Sigmoid colon (tissue), 7 donors: ENCODE results near the gene MAGI2. TPM values are rescaled to one million over a fixed set of nuclear protein-coding genes. Genes with fewer than 3 reads are reported as not detected.

Source experiments
- DNase-seq: peaks from one replicate; pipeline ENCODE4 v3.0.0-alpha.2; 2019
- H3K27ac ChIP-seq, 4 donors: fragments of 200-600 bp; sonication (generic); one replicate each; pipeline ENCODE4 v1.5.1; 2016 to 2019; ENCODE audit warnings: mild to moderate bottlenecking in 1 of 4
- H3K27me3 ChIP-seq, 3 donors: fragments of 200-600 bp; sonication (generic); one replicate each; pipeline ENCODE4 v1.5.1; 2019; ENCODE audit warnings: mild to moderate bottlenecking in 1 of 3
- H3K36me3 ChIP-seq, 4 donors: fragments of 200-600 bp; sonication (generic); one replicate each; pipeline ENCODE4 v1.5.1; 2016 to 2019
- H3K4me1 ChIP-seq, 4 donors: fragments of 200-600 bp; sonication (generic); one replicate each; pipeline ENCODE4 v1.5.1; 2017 to 2019
- H3K4me3 ChIP-seq, 4 donors: fragments of 200-600 bp; sonication (generic); one replicate each; pipeline ENCODE4 v1.5.1; 2017 to 2019; ENCODE audit warnings: mild to moderate bottlenecking in 2 of 4, moderate library complexity in 1 of 4
- H3K9me3 ChIP-seq, 4 donors: fragments of 200-600 bp in 3 of 4; sonication (generic) in 3 of 4; one replicate each; pipeline versions ENCODE4 v1.5.1 to v1.6.1; 2013 to 2019
- CTCF ChIP-seq, 4 experiments: fragments of 450-650 bp in 3 of 4; fragments of 200-600 bp in 1 of 4; IDR thresholded peaks; one replicate each; pipeline ENCODE4 v1.5.1; 2016 to 2019; ENCODE audit warnings: antibody characterized with exemption in 4 of 4, mild to moderate bottlenecking in 3 of 4, moderate library complexity in 2 of 4
- EP300 ChIP-seq, 4 donors: sonication (generic); formaldehyde crosslinking; IDR thresholded peaks; one replicate each; pipeline ENCODE4 v1.6.1; 2017; ENCODE audit warnings: antibody characterized with exemption in 4 of 4
- POLR2A ChIP-seq, 2 donors: fragments of 450-650 bp; IDR thresholded peaks; one replicate each; pipeline ENCODE4 v1.6.1; 2016; ENCODE audit warnings: antibody characterized with exemption in 2 of 2, mild to moderate bottlenecking in 2 of 2, moderate library complexity in 2 of 2
- POLR2AphosphoS5 ChIP-seq, 4 donors: sonication (generic); formaldehyde crosslinking; IDR thresholded peaks; one replicate each; pipeline ENCODE4 v1.6.1; 2017; ENCODE audit warnings: antibody characterized with exemption in 4 of 4
- WGBS, 2 donors: extraction: QIAGEN DNeasy Blood & Tissue Kit; methylation state at CpG; one replicate each; pipeline ENCODE4 v1.1.7; 2013; 5-methylcytosine and 5-hydroxymethylcytosine counted together
- intact Hi-C: fragments of 100-400 bp; cut with DNase I; formaldehyde crosslinking; loops from one replicate; pipeline ENCODE4 v1.15.1; 2023
- polyA plus RNA-seq, 3 donors: library from polyadenylated mRNA; stranded (reverse); fragments of 200-250 nt; gene quantifications; one replicate each; pipeline ENCODE4 v1.2.3, GENCODE V29; 2013
- total RNA-seq, 4 donors: library from RNA; depleted of rRNA; stranded (reverse); fragments of >200 nt; gene quantifications; one replicate each; pipeline ENCODE4 v1.1.0, GENCODE V29; 2016
- donor health status: healthy with polysubstance abuse.
- donor health status: Bipolar disorder and iron deficiency.
- donor health status: healthy.

MAGI2 gene
- total and polyA plus RNA-seq, 7 donors, result 0.69 to 26.9 (median 14.7) TPM

GRCh38 chr7:79461660-79462059 is 8.2 kb upstream of the MAGI2 start:
- Histone ChIP-seq H3K36me3 (peaks cover 0 to 24% (median 0%) of the 10 kb centered on the region in 4 donors), H3K9me3 (no peaks in the 10 kb centered on the region), H3K4me1 (peaks cover 0 to 6% (median 4%) of the 10 kb centered on the region in 4 donors), H3K4me3 (no peak overlapping the region), H3K27ac (no peak overlapping the region), H3K27me3 (no peaks in the 10 kb centered on the region)
- WGBS, 2 donors, result 52 to 68% methylated on average over 1 of the region's 1 CpG
- intact Hi-C loops, result no loop called here
- DNase-seq, result no peak
- TF ChIP-seq EP300 (IDR thresholded peaks at IDR 0.05), result no peak
- no peak for TF ChIP-seq POLR2A (IDR thresholded peaks at IDR 0.05)
- no peak for TF ChIP-seq POLR2AphosphoS5 (IDR thresholded peaks at IDR 0.05)
- no peak for TF ChIP-seq CTCF (IDR thresholded peaks at IDR 0.05)

- no peak for DNase-seq
- 66 to 78% methylated on average over 3 of the region's 3 CpGs for WGBS, 2 donors
- peaks cover 0 to 29% (median 25%) of the 10 kb centered on the region in 4 donors for H3K4me1 ChIP-seq
- H3K9me3 ChIP-seq, result no peaks in the 10 kb centered on the region
- TF ChIP-seq CTCF (IDR thresholded peaks at IDR 0.05), result no peak
- no peak for TF ChIP-seq POLR2A (IDR thresholded peaks at IDR 0.05)
- TF ChIP-seq POLR2AphosphoS5 (IDR thresholded peaks at IDR 0.05), result no peak
- no peak for TF ChIP-seq EP300 (IDR thresholded peaks at IDR 0.05)
- H3K36me3 ChIP-seq, result peaks cover 0 to 21% (median 0%) of the 10 kb centered on the region in 4 donors
- H3K27ac ChIP-seq, result no peak overlapping the region
- no peaks in the 10 kb centered on the region for H3K27me3 ChIP-seq
- H3K4me3 ChIP-seq, result no peak overlapping the region
- intact Hi-C loops, result no loop called here
These were observed 5.9 kb upstream of the MAGI2 start for GRCh38 chr7:79459381-79459780.

GRCh38 chr7:79458796-79459195 is 5.3 kb upstream of the MAGI2 start:
- no peaks in the 10 kb centered on the region for H3K27me3 ChIP-seq
- H3K9me3 ChIP-seq, result no peaks in the 10 kb centered on the region
- intact Hi-C loops, result no loop called here
- no peak overlapping the region for H3K4me3 ChIP-seq
- TF ChIP-seq POLR2A (IDR thresholded peaks at IDR 0.05) (no peak), CTCF (IDR thresholded peaks at IDR 0.05) (no peak), POLR2AphosphoS5 (IDR thresholded peaks at IDR 0.05) (no peak), EP300 (IDR thresholded peaks at IDR 0.05) (no peak)
- no peak for DNase-seq
- H3K36me3 ChIP-seq, result peaks cover 0 to 21% (median 0%) of the 10 kb centered on the region in 4 donors
- no peak overlapping the region for H3K27ac ChIP-seq
- H3K4me1 ChIP-seq, result peaks cover 0 to 29% (median 25%) of the 10 kb centered on the region in 4 donors

- no peak for TF ChIP-seq EP300 (IDR thresholded peaks at IDR 0.05)
- TF ChIP-seq POLR2AphosphoS5 (IDR thresholded peaks at IDR 0.05), result no peak
- no peak for TF ChIP-seq CTCF (IDR thresholded peaks at IDR 0.05)
- no peak for TF ChIP-seq POLR2A (IDR thresholded peaks at IDR 0.05)
- 73 to 79% methylated on average over 5 of the region's 5 CpGs for WGBS, 2 donors
- Histone ChIP-seq H3K27me3 (no peaks in the 10 kb centered on the region), H3K4me3 (peak overlapping the region; percentile 74 to 84 (median 79)), H3K4me1 (peaks cover 0 to 38% (median 28%) of the 10 kb centered on the region in 4 donors), H3K36me3 (peaks cover 0 to 9% (median 0%) of the 10 kb centered on the region in 4 donors), H3K27ac (peak overlapping the region; percentile 90 to 97 (median 94)), H3K9me3 (no peaks in the 10 kb centered on the region)
- intact Hi-C loops, result no loop called here
- DNase-seq, result no peak
These were observed 1.8 kb upstream of the MAGI2 start for GRCh38 chr7:79455173-79455790.
